ENCODE results near the gene ZNF263. TPM values are rescaled to one million over a fixed set of nuclear protein-coding genes. Genes with fewer than 3 reads are reported as not detected.

Gene ZNF263
- total RNA-seq, 1 donor from 2014 or later: 45.7 TPM

GRCh38 chr16:3317315-3317999 is 34.2 kb downstream of the ZNF263 start:
- FAIRE-seq (no peak), DNase-seq (ENCODE audit: low spot score in 2 of 2) (no peak)

GRCh38 chr16:3321816-3322215 is 38.5 kb downstream of the ZNF263 start:
- DNase-seq (ENCODE audit: low spot score in 2 of 2) (no peak), FAIRE-seq (no peak)

DNA sequence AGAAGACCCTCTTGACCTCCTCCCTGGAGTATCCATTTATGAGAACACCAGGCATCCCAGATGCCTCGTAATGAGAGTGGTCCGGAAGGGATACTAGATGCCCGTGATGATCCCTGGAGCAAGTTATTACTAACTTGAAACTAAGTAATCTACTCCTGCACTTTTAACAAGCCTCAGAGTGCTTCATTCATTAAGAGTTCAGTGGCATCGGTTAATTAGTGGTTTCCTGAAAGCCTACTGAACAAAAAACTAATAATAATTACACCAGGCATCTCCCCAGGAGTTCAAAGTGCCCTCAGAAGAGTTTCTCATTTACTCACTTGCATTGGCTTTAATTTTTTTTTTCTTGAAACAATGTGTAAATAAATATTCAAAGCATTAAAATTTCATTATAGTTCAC is 44.2 kb downstream of the ZNF263 start:
- FAIRE-seq: no peak
- no peak for DNase-seq (ENCODE audit: low spot score in 2 of 2)

- DNase-seq (ENCODE audit: low spot score in 2 of 2) (no peak), FAIRE-seq (no peak)
These were observed 44.8 kb downstream of the ZNF263 start for GRCh38 chr16:3328104-3328503.

GRCh38 chr16:3328643-3329042 is 45.4 kb downstream of the ZNF263 start:
- FAIRE-seq (no peak), DNase-seq (ENCODE audit: low spot score in 2 of 2) (no peak)

Other genes starting within 250 kb of the ZNF263 start
- gene BICDL2, start 246.5 kb upstream of the ZNF263 start, total RNA-seq: not detected
- gene MMP25, start 236.9 kb upstream of the ZNF263 start, total RNA-seq: 0.41 TPM
- 0.82 TPM for gene IL32, start 217.9 kb upstream of the ZNF263 start, total RNA-seq
- gene ZSCAN10, start 184.2 kb upstream of the ZNF263 start, total RNA-seq: not detected
- 17.9 TPM for gene ZNF205, start 170.9 kb upstream of the ZNF263 start, total RNA-seq
- gene ZNF213, start 148.5 kb upstream of the ZNF263 start, total RNA-seq: 6.9 TPM
- 0.41 TPM for gene OR1F1, start 95.3 kb upstream of the ZNF263 start, total RNA-seq
- gene ZNF200, start 48.3 kb upstream of the ZNF263 start, total RNA-seq: 16.7 TPM
- gene MEFV, start 26.9 kb upstream of the ZNF263 start, total RNA-seq: under 0.01 TPM
- 22.0 TPM for gene TIGD7, start 21.9 kb downstream of the ZNF263 start, total RNA-seq
- 33.4 TPM for gene ZNF75A, start 22.0 kb downstream of the ZNF263 start, total RNA-seq
- gene OR2C1, start 72.4 kb downstream of the ZNF263 start, total RNA-seq: 0.82 TPM
- gene ZSCAN32, start 117.5 kb downstream of the ZNF263 start, total RNA-seq: 8.6 TPM
- 10.2 TPM for gene ZNF174, start 117.7 kb downstream of the ZNF263 start, total RNA-seq
- gene ZNF597, start 160.0 kb downstream of the ZNF263 start, total RNA-seq: 4.9 TPM
- gene NAA60, start 160.2 kb downstream of the ZNF263 start, total RNA-seq: 9.4 TPM
- not detected for gene C16orf90, start 212.0 kb downstream of the ZNF263 start, total RNA-seq
- gene CLUAP1, start 217.5 kb downstream of the ZNF263 start, total RNA-seq: 42.0 TPM